CD4-positive, alpha-beta T cell treated with Interleukin-4 for 4 hours (primary cell): ENCODE measurements around the gene CFAP46.
"Not testable (repeated sequence)": the region's sequence is repeated elsewhere in the genome, so short reads cannot be mapped to it uniquely, and the experiment has no call there.

Experiments
- DNase-seq: peaks from one replicate; pipeline ENCODE4 v3.0.0-alpha.2; 2020

Gene CFAP46

DNA sequence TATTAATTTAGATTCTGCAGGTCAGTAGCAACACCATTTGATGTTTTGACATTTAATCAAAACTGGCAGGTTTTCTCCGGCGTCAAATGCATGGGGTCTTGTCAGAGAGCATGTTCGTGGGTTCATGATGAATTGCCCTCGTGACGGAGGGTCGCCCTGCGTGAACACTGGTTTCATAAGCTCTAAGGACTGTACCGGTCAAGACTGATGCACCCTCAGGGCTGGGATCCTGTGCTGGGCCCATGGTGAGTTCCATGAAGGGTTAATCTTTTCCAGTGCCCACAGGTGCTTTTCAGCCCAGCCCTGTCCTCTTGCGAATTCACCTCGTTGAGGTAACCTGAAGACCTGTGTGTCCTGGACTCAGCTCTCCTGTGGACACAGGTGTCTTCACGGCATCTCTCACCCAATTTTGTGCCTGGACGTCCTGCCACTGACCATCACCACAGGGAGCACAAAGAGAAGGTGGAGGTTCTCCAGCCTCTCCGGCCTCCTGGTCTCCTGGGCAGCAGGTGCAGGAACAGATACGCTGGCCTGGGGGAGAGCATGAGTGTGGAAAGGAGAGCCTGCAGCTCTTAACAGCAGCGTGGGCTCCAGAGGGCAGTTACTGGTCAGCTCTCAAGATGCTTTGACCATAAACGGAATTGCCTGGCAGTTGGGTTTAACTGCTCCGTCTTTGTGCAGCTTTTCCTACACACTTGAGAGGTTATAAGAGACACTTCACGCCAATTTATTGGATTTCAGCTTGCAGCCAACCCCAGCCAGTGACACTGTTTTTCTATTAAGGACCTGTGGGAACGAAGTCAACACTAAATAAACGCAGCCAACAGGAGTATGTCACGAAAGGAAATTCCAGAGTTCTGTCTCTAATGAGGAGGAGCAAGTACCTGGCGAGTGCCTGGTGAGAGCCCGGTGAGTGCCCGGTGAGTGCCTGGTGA, 37.4 kb upstream of the CFAP46 start:
- no peak for DNase-seq

DNA sequence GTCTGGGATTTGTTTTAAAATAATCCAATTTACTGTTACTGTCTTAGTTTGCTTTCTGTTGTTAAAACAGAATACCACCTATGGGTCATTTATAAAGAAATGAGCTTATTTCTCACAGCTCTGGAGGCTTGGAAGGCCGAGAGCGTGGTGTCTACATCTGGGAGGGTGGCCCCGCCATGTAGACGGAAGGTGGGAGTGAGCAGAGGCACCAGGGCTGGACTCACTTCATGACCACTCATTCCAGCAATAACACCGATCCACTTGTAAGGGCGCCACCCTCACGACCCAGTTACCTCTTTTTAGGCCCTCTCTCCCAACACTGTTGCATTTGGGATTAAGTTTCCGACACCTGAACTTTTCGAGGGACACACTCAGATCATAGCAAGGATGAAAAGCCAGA, 36.2 kb upstream of the CFAP46 start:
- no peak for DNase-seq

DNA sequence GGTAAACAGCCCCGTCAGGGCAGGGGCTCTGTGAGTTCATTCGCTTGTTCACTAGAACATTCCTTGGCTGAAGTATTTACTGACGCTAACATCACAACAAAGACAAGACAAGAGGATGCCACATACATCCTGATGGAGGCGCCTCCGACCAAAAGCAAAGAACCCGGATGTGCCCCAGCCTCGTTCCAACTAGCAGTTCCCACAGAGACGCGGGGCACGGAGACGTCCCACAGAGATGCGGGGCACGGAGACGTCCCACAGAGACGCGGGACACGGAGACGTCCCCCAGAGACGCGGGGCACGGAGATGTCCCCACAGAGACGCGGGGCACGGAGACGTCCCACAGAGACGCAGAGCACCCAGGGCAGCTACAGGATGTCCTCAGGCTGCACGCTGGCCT, 35.4 kb upstream of the CFAP46 start:
- DNase-seq, result no peak

- no peak for DNase-seq
Observed at GRCh38 chr10:132977076-132977475, 34.7 kb upstream of the CFAP46 start.

GRCh38 chr10:132975831-132976682, 33.7 kb upstream of the CFAP46 start:
- no peak for DNase-seq

GRCh38 chr10:132974886-132975830, 32.8 kb upstream of the CFAP46 start:
- no peak for DNase-seq

GRCh38 chr10:132974249-132974796, 32.0 kb upstream of the CFAP46 start:
- DNase-seq, result no peak

DNA sequence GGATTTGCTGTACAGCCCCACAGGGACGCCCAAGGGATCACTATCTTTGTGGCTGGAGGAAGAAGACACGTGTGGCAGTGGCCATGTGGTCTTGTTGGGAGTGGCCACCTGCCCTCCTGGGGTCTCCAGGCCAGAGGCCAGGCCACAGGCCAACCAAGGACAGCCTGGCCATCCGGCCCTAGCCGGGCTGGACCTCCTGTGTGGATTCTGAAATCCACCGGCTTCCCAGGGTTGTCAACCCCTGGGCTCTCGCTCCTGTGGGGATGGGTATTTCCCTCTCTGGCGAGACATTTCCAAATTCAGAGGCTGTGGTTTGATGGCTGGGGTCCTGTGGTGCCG, 31.5 kb upstream of the CFAP46 start:
- no peak for DNase-seq

DNA sequence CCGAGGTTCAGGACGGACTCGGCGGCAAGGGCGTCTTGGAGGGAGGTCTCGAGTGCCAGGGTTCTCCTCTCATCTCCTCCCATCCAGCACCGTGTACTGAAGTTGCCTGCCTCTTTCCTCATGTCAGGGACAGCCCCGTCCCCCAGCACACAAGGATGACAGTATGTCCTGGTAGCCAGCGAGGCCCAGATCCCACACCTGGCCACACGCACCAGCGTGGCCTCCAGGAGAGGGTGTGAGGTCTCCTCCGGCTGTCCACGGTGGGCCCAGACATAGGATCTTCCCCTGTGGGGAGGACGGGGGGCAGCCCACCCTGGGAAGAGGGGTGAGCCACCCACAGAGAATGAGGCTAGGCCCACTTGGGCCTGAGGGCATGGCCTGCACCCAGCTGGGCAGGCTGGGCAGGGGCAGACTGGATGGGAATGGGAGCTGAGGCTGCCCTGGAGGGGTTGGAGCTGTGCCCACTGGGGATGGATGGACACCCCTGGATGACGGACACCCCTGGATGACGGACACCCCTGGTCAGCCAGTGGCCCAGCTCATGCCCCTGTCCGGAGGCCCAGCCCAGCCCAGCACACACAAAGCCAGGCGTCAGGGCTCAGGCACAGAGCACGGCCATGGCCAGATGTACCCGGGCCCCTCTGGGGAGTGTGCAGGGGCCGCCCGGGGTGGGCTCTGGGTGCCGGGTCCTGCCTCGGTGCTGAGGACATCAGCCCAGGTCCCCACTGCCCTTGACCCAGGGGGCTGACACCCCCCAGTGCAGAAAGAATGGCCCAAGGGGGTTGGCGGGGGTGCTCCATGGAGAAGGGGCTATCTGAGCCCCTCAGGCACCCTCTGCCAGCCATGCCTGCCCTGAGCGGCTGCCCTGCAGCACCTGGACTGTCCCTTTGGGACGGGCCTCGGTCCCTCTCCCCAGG, 30.9 kb upstream of the CFAP46 start:
- DNase-seq, result no peak

GRCh38 chr10:132972149-132972985, 30.0 kb upstream of the CFAP46 start:
- no peak for DNase-seq

- no peak for DNase-seq
Observed at GRCh38 chr10:132971448-132972148, 29.2 kb upstream of the CFAP46 start.

DNA sequence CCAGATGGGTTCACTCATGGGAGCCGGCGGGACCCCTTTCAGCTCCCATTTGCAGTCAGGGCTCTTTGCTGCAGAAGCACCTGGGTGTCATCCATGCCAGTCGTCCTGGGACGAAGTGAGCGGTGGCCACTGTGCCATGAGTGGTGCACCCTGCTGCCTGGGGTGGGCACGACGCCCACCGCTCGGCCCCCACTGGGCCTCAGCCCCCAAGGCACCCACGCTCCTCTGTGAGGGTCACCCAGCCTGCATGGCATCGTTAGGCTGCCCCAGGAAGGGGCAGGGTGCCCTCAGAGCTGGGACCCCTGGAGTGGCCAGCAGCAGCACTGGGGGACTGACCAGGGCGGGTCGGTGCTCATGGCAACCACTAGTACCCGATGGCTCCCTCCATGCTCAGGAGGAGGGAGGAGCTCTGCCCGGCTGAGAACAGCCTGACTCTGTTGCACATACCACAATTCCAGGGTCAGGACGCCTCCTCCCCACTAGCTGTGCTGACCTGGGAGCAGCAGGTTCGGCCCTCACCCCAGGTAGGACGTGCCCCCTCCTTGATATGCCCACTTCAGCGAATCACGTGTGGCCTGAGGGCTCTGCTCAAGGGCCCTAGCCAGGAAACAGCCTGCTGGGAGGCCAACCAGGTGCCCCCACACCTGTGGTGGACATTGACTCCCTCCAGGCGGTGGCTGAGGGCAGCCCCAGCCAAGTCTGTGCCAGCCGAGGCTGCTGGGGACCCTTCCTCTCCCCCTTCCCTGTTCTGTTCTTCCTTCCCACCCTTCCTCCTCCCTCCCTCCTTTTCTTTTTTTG, 28.5 kb upstream of the CFAP46 start:
- DNase-seq, result no peak

- no peak for DNase-seq
Observed at GRCh38 chr10:132967540-132967939, 25.2 kb upstream of the CFAP46 start.

DNA sequence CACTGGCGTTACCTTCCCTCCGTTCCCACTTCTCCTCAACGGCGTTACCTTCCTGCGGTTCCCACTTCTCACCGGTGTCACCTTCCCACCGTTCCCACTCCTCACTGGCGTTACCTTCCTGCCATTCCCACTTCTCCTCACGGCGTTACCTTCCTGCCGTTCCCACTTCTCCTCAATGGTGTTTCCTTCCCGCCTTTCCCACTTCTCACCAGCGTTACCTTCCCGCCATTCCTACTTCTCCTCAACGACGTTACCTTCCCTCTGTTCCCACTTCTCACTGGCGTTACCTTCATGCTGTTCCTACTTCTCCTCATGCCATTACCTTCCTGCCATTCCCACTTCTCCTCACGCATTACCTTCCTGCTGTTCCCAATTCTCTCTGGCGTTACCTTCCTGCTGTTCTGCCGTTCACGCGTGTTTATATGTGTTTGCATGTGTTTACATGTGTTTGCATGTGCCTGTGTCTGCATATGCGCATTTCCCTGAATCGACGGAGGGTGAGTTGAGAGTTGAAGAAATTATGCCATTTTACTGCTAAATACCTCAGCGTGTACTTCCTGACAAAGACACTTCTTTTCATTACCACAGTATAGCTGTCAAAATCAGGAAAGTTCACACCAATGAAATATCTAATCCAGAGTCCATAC, 23.2 kb upstream of the CFAP46 start:
- no peak for DNase-seq

- not testable (repeated sequence) for DNase-seq
Observed at GRCh38 chr10:132964707-132965410, 22.5 kb upstream of the CFAP46 start.

DNA sequence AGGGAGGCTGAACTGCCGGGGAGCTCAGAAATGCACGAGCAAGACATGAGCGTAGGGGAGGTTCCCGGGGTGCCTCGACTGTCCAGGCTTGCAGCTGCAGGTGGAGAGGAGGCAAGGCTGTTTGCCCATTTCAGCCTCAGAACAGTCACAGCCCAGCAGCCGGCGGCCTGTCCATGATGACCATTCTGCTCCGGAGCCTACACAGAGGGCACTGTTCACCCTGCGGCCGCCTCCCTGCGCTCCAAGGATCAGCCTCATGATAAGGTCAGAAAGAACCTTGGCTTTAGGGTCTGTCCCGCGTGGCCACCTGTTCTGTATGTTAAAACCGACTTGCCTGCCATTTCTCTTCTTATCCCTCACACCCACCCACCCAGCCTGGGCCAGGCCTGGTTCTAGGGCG, 21.9 kb upstream of the CFAP46 start:
- DNase-seq, result no peak

DNA sequence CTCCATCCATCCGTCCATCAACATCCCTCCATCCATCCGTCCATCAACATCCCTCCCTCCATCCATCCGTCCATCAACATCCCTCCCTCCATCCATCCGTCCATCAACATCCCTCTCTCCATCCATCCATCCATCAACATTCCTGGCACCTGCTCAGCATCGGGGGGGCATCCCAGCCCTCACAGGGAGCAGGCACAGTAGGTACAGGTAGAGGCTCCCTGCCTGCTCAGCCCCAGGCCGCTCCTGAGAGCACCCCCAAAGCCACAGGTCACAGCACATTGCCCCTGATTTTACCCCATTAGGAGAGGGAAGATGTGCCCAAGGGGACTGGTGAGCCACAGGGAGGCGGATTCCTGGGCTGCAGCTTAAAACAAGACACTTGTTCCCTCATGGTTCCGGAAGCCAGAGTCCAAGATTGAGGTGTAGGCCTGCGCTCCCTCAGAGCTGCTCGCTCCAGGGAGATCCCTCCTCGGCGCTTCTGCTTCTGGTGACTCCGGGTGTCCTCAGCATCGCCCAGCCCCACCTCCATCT, 21.1 kb upstream of the CFAP46 start:
- DNase-seq, result no peak
